DOHH2 (cell line): Measurements from ENCODE around the gene MLLT10.
A peak's percentile ranks its signal among the peaks of the same experiment; 100 is the strongest.

Experiments
- H3F3A ChIP-seq: fragments of 200-600 bp; sonication (generic), shearing (Covaris generic); 2 replicates; pipeline ENCODE4 v1.6.0; 2016; ENCODE audit warnings: antibody characterized with exemption, mild to moderate bottlenecking; ENCODE audit not compliant: control insufficient read depth, insufficient read depth
- H3K27ac ChIP-seq: fragments of 200-600 bp; sonication (generic); 2 replicates; pipeline ENCODE4 v1.5.1; 2014; ENCODE audit warnings: low read depth, mild to moderate bottlenecking, low read length, moderate library complexity
- H3K27me3 ChIP-seq: fragments of 200-600 bp; sonication (generic); 2 replicates; pipeline ENCODE4 v1.6.1; 2014; ENCODE audit warnings: mild to moderate bottlenecking, low read length, mixed read lengths; ENCODE audit not compliant: control insufficient read depth
- H3K36me3 ChIP-seq: fragments of 200-600 bp; sonication (generic); 2 replicates; pipeline ENCODE4 v1.6.1; 2014; ENCODE audit warnings: mild to moderate bottlenecking, low read length, moderate library complexity, mixed read lengths; ENCODE audit not compliant: control insufficient read depth
- H3K4me1 ChIP-seq: fragments of 200-600 bp; sonication (generic); 2 replicates; pipeline ENCODE4 v1.6.1; 2014; ENCODE audit warnings: mild to moderate bottlenecking, low read length, mixed read lengths; ENCODE audit not compliant: control insufficient read depth
- H3K4me2 ChIP-seq: fragments of 200-600 bp; sonication (generic); 2 replicates; pipeline ENCODE4 v1.6.0; 2014; ENCODE audit warnings: mild to moderate bottlenecking, low read length, moderate library complexity
- H3K4me3 ChIP-seq: fragments of 200-600 bp; sonication (generic); 2 replicates; pipeline ENCODE4 v1.5.1; 2014; ENCODE audit warnings: mild to moderate bottlenecking, low read length, mixed read lengths
- H3K79me2 ChIP-seq: fragments of 200-600 bp; sonication (generic); 2 replicates; pipeline ENCODE4 v1.6.1; 2014; ENCODE audit warnings: mild to moderate bottlenecking, low read length, mixed read lengths; ENCODE audit not compliant: control insufficient read depth
- H3K9me2 ChIP-seq: fragments of 200-600 bp; sonication (generic); replicated peaks from 2 replicates; pipeline ENCODE4 v1.6.1; 2014; ENCODE audit warnings: mild to moderate bottlenecking, low read length, mixed read lengths; ENCODE audit not compliant: control insufficient read depth
- H3K9me3 ChIP-seq: fragments of 200-600 bp; sonication (generic); 2 replicates; pipeline ENCODE4 v1.6.1; 2014; ENCODE audit warnings: antibody characterized with exemption, low read length, mixed read lengths; ENCODE audit not compliant: control insufficient read depth, insufficient read depth
- H4K20me1 ChIP-seq: fragments of 200-600 bp; sonication (generic); 2 replicates; pipeline ENCODE4 v1.6.0; 2014; ENCODE audit warnings: low read depth, mild to moderate bottlenecking, antibody characterized with exemption, low read length, moderate library complexity; ENCODE audit not compliant: control insufficient read depth, insufficient read depth
- CTCF ChIP-seq: fragments of 200-600 bp; sonication (generic); IDR thresholded peaks from one replicate; pipeline ENCODE4 v1.5.1; 2014; ENCODE audit warnings: antibody characterized with exemption, mild to moderate bottlenecking, low read depth, low read length; ENCODE audit not compliant: poor library complexity, severe bottlenecking
- EZH2phosphoT487 ChIP-seq: fragments of 200-600 bp; sonication (generic); IDR thresholded peaks from 2 replicates; pipeline ENCODE4 v1.6.1; 2017; ENCODE audit warnings: borderline replicate concordance, mild to moderate bottlenecking, antibody characterized with exemption, low read length, moderate library complexity, mixed read lengths

Gene MLLT10

GRCh38 chr10:21728618-21729017 lies 194.6 kb downstream of the MLLT10 start:
- no peaks in the 10 kb centered on the region for H3K9me2 ChIP-seq
- H3K36me3 ChIP-seq: peaks cover 63% of the 10 kb centered on the region
- H3F3A ChIP-seq: peaks cover 16% of the 10 kb centered on the region
- no peaks in the 10 kb centered on the region for H3K27me3 ChIP-seq
- H3K4me2 ChIP-seq: no peak overlapping the region
- peaks cover 17% of the 10 kb centered on the region for H3K4me1 ChIP-seq
- peaks cover 6% of the 10 kb centered on the region for H3K79me2 ChIP-seq
- no peaks in the 10 kb centered on the region for H3K9me3 ChIP-seq
- no peak overlapping the region for H3K27ac ChIP-seq
- no peak for TF ChIP-seq CTCF
- no peak for TF ChIP-seq EZH2phosphoT487
- H4K20me1 ChIP-seq: peaks cover 11% of the 10 kb centered on the region; the same call in 1 of the 2 replicates
- no peak overlapping the region for H3K4me3 ChIP-seq

- H3K9me3 ChIP-seq: no peaks in the 10 kb centered on the region
- TF ChIP-seq EZH2phosphoT487 (no peak), CTCF (peak; percentile 92)
- no peaks in the 10 kb centered on the region for H3K9me2 ChIP-seq
- no peaks in the 10 kb centered on the region; the same call in 1 of the 2 replicates for H3K79me2 ChIP-seq
- H4K20me1 ChIP-seq: no peaks in the 10 kb centered on the region
- H3K36me3 ChIP-seq: peaks cover 75% of the 10 kb centered on the region
- no peak overlapping the region for H3K4me2 ChIP-seq
- peaks cover 6% of the 10 kb centered on the region; the same call in 1 of the 2 replicates for H3F3A ChIP-seq
- H3K4me3 ChIP-seq: no peak overlapping the region
- no peaks in the 10 kb centered on the region for H3K4me1 ChIP-seq
- H3K27me3 ChIP-seq: no peaks in the 10 kb centered on the region
- no peak overlapping the region for H3K27ac ChIP-seq
Measured at GRCh38 chr10:21732067-21732772, 198.2 kb downstream of the MLLT10 start.

GRCh38 chr10:21733710-21734109 lies 199.7 kb downstream of the MLLT10 start:
- H3F3A ChIP-seq: peaks cover 6% of the 10 kb centered on the region; the same call in 1 of the 2 replicates
- no peaks in the 10 kb centered on the region for H3K9me3 ChIP-seq
- no peak overlapping the region for H3K4me2 ChIP-seq
- H3K4me1 ChIP-seq: no peaks in the 10 kb centered on the region
- TF ChIP-seq EZH2phosphoT487 (no peak), CTCF (no peak)
- H3K36me3 ChIP-seq: peaks cover 69% of the 10 kb centered on the region
- no peak overlapping the region for H3K4me3 ChIP-seq
- H3K27me3 ChIP-seq: no peaks in the 10 kb centered on the region
- H4K20me1 ChIP-seq: no peaks in the 10 kb centered on the region
- H3K27ac ChIP-seq: no peak overlapping the region
- H3K79me2 ChIP-seq: no peaks in the 10 kb centered on the region; the same call in 1 of the 2 replicates
- no peaks in the 10 kb centered on the region for H3K9me2 ChIP-seq
